Measurements from ENCODE around the gene PDS5A. TPM values are rescaled to one million over a fixed set of nuclear protein-coding genes. Genes with fewer than 3 reads are reported as not detected.

PDS5A gene
- total and polyA plus RNA-seq, 2 of the 13 experiments (the other 11 are each of a cell fraction or from before 2014, with no cell fraction given) = 31.8 to 57.0 TPM

DNA sequence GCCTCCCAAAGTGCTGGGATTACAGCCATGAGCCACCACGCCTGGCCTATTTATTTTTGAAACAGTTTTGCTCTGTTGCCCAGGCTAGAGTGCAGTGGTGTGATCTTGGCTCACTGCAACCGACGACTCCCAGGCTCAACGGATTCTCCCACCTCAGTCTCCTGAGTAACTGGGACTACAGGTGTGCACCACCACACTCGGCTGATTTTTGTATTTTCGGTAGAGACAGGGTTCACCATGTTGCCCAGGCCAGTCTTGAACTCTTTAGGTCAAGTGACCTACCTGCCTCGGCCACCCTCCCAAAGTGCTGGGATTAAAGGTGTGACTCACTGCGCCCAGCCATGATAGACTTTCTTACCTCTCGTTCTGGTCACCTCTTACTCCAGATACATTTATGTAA is 155.8 kb downstream of the PDS5A start:
- intact Hi-C loops (cut with micrococcal nuclease; ENCODE audit: unreplicated experiment) = no loop called here
- WGBS (ENCODE audit: low lambda C conversion rate) = 96% methylated on average over 9 of the region's 9 CpGs
- DNase-seq (ENCODE audit: low spot score) (no peak), ATAC-seq (no peak), FAIRE-seq (no peak)
- Histone ChIP-seq H4K20me1 (ENCODE audit: insufficient read depth, low read length) (no peaks in the 10 kb centered on the region), H3K4me1 (ENCODE audit: insufficient read depth, low read length) (peaks cover 13% of the 10 kb centered on the region), H3K79me2 (ENCODE audit: insufficient read depth, low read length) (no peaks in the 10 kb centered on the region), H3K27ac (ENCODE audit: extremely low read length, insufficient read depth, low read length) (no peak overlapping the region), H3K4me3 (replicated peaks in 1 of 3; ENCODE audit: insufficient read depth in 1 of 3, low read depth in 2 of 3, low read length in 3 of 3) (no peak overlapping the region), H3K9ac (ENCODE audit: insufficient read depth, low read depth, low read length) (no peak overlapping the region), H3K36me3 (replicated peaks in 1 of 2; ENCODE audit: control insufficient read depth in 1 of 2, insufficient read depth in 2 of 2, low read length in 2 of 2) (peaks cover 0 to 3% of the 10 kb centered on the region in 2 experiments; a peak in 3 of 5 replicates), H3K9me3 (ENCODE audit: low read length) (no peaks in the 10 kb centered on the region), H2AFZ (ENCODE audit: low read length) (no peak overlapping the region), H3K4me2 (ENCODE audit: low read depth, low read length) (no peak overlapping the region), H3K27me3 (ENCODE audit: control insufficient read depth in 1 of 2, insufficient read depth in 2 of 2, low read length in 2 of 2) (no peaks in the 10 kb centered on the region)
- CTCF ChIA-PET (ENCODE audit: low intra/inter-chr PET ratio, low total read pairs) = no interaction called here
- TF ChIP-seq PCBP2 (optimal IDR thresholded peaks at IDR 0.05; ENCODE audit: low read depth, low read length, poor library complexity, severe bottlenecking) (no peak), DNMT3B (CRISPR knock-in tag; conservative IDR thresholded peaks at IDR 0.05) (no peak)
- in situ Hi-C loops (cut with HindIII; ENCODE audit: extremely low pct_ligation_motif_present, low pct_unique_long_range_greater_than_20kb) = no loop called here
- POLR2A ChIA-PET = no interaction called here
- no TSS peak for BruUV-seq (replicated peaks)

GRCh38 chr4:39820186-39820585 is 157.5 kb downstream of the PDS5A start:
- ATAC-seq (no peak), DNase-seq (ENCODE audit: low spot score) (no peak), FAIRE-seq (no peak)
- Histone ChIP-seq H3K27ac (ENCODE audit: extremely low read length, insufficient read depth, low read length) (no peak overlapping the region), H4K20me1 (ENCODE audit: insufficient read depth, low read length) (no peaks in the 10 kb centered on the region), H3K9me3 (ENCODE audit: low read length) (no peaks in the 10 kb centered on the region), H3K4me3 (replicated peaks in 1 of 3; ENCODE audit: insufficient read depth in 1 of 3, low read depth in 2 of 3, low read length in 3 of 3) (no peak overlapping the region), H2AFZ (ENCODE audit: low read length) (no peak overlapping the region), H3K36me3 (replicated peaks in 1 of 2; ENCODE audit: control insufficient read depth in 1 of 2, insufficient read depth in 2 of 2, low read length in 2 of 2) (peaks cover 0 to 3% of the 10 kb centered on the region in 2 experiments; a peak in 3 of 5 replicates), H3K4me2 (ENCODE audit: low read depth, low read length) (no peak overlapping the region), H3K4me1 (ENCODE audit: insufficient read depth, low read length) (peaks cover 20% of the 10 kb centered on the region), H3K9ac (ENCODE audit: insufficient read depth, low read depth, low read length) (no peak overlapping the region), H3K79me2 (ENCODE audit: insufficient read depth, low read length) (no peaks in the 10 kb centered on the region), H3K27me3 (ENCODE audit: control insufficient read depth in 1 of 2, insufficient read depth in 2 of 2, low read length in 2 of 2) (no peaks in the 10 kb centered on the region)
- ChIA-PET CTCF (ENCODE audit: low intra/inter-chr PET ratio, low total read pairs) (no interaction called here), POLR2A (interaction anchor here (1.2 kb wide), 1 partner anchor 9 kb away, joined by 3 read pairs; no protein-coding TSS in a partner anchor)
- intact Hi-C loops (cut with micrococcal nuclease; ENCODE audit: unreplicated experiment) (no loop called here), in situ Hi-C loops (cut with HindIII; ENCODE audit: extremely low pct_ligation_motif_present, low pct_unique_long_range_greater_than_20kb) (no loop called here)
- 90% methylated on average over 5 of the region's 5 CpGs for WGBS (ENCODE audit: low lambda C conversion rate)
- no TSS peak for BruUV-seq (replicated peaks)
- no peak for TF ChIP-seq ZEB1 (IDR thresholded peaks at IDR 0.05; ENCODE audit: insufficient replicate concordance, low read depth)
- no peak for TF ChIP-seq ZNF615 (CRISPR knock-in tag; IDR thresholded peaks at IDR 0.05; ENCODE audit: borderline replicate concordance)
- no peak for TF ChIP-seq AGO2 (optimal IDR thresholded peaks at IDR 0.05; ENCODE audit: low read depth, low read length)
- no peak for TF ChIP-seq ZNF317 (CRISPR knock-in tag; IDR thresholded peaks at IDR 0.05)
- no peak for TF ChIP-seq ZNF180 (CRISPR knock-in tag; IDR thresholded peaks at IDR 0.05; ENCODE audit: borderline replicate concordance, low read depth)
- no peak for TF ChIP-seq HNF1A (IDR thresholded peaks at IDR 0.05; ENCODE audit: low read depth)
- TF ChIP-seq HNF1A (CRISPR knock-in tag; IDR thresholded peaks at IDR 0.05; ENCODE audit: borderline replicate concordance) = no peak
- TF ChIP-seq HOXA7 (CRISPR knock-in tag; IDR thresholded peaks at IDR 0.05) = no peak
- no peak for TF ChIP-seq CBX1 (IDR thresholded peaks at IDR 0.05; ENCODE audit: low read depth)
- TF ChIP-seq ZFAT (CRISPR knock-in tag; conservative IDR thresholded peaks at IDR 0.05) = no peak
- TF ChIP-seq BORCS8-MEF2B (CRISPR knock-in tag; IDR thresholded peaks at IDR 0.05) = no peak
- TF ChIP-seq ZFP62 (CRISPR knock-in tag; IDR thresholded peaks at IDR 0.05) = no peak
- TF ChIP-seq, protein P1, sequence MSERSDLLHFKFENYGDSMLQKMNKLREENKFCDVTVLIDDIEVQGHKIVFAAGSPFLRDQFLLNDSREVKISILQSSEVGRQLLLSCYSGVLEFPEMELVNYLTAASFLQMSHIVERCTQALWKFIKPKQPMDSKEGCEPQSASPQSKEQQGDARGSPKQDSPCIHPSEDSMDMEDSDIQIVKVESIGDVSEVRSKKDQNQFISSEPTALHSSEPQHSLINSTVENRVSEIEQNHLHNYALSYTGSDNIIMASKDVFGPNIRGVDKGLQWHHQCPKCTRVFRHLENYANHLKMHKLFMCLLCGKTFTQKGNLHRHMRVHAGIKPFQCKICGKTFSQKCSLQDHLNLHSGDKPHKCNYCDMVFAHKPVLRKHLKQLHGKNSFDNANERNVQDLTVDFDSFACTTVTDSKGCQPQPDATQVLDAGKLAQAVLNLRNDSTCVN (CRISPR knock-in tag; IDR thresholded peaks at IDR 0.05; ENCODE audit: borderline replicate concordance) = no peak

Measured in HepG2 (cell line).